ENCODE measurements around the gene YTHDF1.
"Not testable (repeated sequence)": the region's sequence is repeated elsewhere in the genome, so short reads cannot be mapped to it uniquely, and the experiment has no call there.

Gene YTHDF1

DNA sequence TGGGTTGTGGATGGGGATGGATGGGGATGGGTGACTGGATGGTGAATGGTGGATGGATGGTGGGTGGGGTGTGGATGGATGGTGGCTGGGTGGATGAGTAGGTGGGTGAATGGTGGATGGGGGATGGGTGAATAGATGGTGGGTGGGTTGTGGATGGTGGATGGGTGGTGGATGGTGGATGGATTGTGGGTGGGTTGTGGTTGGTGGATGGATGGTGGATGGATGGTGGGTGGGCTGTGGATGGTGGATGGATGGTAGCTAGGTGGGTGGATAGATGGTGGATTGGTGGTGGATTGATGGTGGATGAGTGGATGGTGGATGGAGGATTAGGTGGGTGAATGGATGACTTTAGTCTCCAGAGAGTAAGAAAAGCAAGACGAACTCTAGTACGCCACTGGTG, 57.6 kb downstream of the YTHDF1 start:
- TF ChIP-seq, protein P1, sequence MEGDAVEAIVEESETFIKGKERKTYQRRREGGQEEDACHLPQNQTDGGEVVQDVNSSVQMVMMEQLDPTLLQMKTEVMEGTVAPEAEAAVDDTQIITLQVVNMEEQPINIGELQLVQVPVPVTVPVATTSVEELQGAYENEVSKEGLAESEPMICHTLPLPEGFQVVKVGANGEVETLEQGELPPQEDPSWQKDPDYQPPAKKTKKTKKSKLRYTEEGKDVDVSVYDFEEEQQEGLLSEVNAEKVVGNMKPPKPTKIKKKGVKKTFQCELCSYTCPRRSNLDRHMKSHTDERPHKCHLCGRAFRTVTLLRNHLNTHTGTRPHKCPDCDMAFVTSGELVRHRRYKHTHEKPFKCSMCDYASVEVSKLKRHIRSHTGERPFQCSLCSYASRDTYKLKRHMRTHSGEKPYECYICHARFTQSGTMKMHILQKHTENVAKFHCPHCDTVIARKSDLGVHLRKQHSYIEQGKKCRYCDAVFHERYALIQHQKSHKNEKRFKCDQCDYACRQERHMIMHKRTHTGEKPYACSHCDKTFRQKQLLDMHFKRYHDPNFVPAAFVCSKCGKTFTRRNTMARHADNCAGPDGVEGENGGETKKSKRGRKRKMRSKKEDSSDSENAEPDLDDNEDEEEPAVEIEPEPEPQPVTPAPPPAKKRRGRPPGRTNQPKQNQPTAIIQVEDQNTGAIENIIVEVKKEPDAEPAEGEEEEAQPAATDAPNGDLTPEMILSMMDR (IDR thresholded peaks at IDR 0.05; ENCODE audit: low read depth, low read length), result no peak
- H3K4me3 ChIP-seq (ENCODE audit: low read depth, low read length), result no peak overlapping the region

DNA sequence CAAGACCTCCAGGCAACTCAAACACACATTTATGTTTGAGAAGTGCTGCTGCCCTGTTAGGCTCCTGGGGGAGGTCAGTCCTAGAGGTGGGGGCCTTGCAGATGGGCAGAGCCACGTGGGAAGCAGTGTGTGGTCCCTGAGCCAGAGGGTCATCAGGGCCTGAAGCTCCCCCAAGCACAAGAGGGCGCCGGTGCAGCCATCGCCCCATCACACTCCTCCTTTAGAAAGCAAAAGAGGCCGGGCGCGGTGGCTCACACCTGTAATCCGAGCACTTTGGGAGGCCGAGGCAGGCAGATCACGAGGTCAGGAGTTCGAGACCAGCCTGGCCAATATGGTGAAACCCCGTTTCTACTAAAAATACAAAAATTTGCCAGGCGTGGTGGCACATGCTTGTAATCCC, 58.5 kb downstream of the YTHDF1 start:
- not testable (repeated sequence) for H3K4me3 ChIP-seq (ENCODE audit: low read depth, low read length)

DNA sequence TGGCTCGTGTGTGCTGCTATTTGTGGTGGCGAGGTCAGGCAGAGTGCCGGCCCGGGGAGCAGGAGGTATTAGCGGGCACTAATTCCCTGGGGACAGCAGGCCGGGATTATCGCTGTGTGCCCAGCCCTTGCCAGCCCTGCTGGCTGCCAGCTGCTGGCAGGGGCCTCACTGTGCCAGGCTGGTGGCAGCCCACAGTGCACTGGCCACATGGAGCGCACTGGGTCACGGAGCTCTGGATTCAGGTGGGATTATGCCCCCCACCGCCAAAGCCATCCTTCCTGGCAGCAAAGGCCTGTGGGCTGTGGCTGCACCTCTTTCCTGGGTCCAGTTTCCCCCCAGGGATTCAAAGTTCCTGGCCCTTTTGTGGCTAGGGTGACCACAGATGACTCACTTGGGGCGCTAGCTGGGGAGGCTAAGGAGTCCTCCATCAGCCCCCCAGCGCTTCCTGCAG, 59.7 kb downstream of the YTHDF1 start:
- TF ChIP-seq, protein P1 (IDR thresholded peaks at IDR 0.05; ENCODE audit: low read depth, low read length), result no peak
- no peak overlapping the region for H3K4me3 ChIP-seq (ENCODE audit: low read depth, low read length)

DNA sequence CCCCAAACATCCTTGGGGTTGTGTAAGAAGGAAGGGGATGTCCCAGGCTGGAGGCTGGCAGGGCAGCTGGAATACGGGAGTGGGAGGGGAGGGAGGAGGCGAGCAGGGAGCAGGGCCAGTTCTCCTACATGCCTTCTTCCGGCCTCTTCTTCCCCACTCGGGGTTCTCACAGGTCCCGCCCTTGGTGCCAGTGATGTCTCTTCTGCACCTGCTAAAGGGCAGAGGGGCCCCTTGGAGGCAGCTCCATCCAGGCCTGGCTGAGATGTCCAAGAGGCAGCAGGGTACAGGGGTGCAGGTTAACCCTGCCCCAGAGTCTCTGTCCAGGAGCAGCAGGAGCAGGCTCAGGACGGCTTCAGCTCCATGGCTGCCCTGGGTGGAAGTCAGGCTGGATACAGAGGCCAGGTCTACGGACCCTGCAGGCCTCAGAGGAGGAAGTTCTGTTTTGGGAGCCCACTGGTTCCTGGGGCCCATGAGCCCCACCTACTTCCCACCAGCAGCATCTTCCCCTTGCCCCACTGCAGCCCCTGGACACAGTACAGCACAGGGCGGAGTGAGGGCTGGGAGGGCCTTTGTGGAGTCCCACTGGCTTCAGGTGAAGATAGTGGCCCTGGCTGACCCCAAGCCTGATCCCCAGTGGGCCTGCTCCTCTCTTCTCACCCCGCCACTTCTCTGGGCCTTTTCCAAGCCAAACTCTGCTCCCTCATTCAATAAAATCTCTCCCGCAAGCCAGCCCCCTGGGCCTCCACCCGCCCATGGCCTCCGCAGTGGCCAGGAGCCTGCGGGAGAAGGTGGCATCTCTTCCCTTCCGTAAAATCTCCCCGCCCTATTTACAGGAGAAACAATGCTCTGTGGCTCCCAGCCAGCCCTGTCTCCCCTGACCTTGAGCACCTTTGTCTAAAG, 60.4 kb downstream of the YTHDF1 start:
- TF ChIP-seq, protein P1 (IDR thresholded peaks at IDR 0.05; ENCODE audit: low read depth, low read length), result no peak

DNA sequence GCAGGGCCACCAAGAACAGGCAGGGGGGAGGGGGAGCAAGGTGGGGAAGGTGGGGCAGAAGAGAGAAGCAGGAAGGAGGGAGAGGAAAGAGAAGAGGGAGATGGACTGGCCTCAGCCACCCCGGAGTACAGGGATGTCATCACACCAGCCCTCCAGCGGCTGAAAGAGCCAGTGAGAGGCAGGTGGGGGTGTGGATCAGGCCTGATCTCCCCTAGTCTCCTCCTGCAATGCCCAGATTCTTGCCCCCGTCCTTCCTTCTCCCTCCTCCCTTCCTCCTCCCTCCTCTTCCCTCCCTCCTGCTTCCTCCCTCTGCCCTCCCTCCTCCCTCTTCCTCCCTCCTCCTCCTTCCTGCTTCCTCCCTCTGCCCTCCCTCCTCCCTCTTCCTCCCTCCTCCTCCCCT, 61.5 kb downstream of the YTHDF1 start:
- H3K4me3 ChIP-seq (ENCODE audit: low read depth, low read length), result no peak overlapping the region
- TF ChIP-seq, protein P1 (IDR thresholded peaks at IDR 0.05; ENCODE audit: low read depth, low read length), result no peak

More for the DNA sequence above, 60.4 kb downstream of the YTHDF1 start:
- H3K4me3 ChIP-seq (ENCODE audit: low read depth, low read length), result no peak overlapping the region

DNA sequence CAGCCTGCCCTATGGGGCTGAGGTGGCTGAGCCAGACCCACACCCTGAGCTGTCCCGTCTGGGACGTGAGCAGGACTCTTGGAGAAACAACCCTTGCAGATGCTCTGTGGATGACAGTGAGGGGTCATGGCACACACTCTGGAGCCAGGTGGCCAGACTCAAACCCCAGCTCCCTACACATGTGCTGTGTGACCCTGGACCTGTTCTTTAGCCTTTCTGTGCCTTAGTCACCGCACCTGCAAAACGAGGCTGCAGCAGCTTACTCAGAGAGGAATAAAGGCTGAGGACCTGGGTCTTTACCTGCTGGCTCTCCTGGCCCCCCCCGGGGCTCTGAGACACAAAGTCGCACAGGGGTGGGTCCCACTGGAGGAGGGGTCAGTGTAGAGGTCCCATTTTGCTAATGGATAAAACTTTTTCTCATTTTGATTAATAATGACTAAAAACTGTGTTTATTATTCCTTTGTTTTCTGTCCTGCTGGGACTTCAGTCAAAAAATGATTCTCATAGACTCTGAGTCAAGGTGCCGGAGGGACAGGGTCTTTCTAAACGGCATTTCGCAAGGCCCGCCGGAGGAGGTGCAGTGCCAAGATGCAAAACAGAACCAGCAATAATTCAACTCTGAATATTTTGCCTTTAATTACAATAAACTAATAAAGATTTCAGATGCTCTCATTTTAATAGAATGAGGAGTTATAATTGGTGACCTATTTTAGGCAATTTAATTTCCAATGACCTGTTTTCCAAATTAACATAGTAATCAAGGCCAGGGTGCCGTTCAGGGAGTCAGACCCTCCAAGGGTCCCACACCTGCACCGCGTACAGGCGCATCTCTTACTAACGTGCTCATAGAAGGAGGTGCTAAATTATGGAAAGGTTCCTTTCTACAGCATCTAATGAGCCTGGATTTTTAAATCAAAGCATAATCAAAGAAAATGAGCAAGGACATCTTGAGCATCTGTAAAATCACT, 62.4 kb downstream of the YTHDF1 start:
- no peak overlapping the region for H3K4me3 ChIP-seq (ENCODE audit: low read depth, low read length)
- TF ChIP-seq, protein P1 (IDR thresholded peaks at IDR 0.05; ENCODE audit: low read depth, low read length), result no peak

DNA sequence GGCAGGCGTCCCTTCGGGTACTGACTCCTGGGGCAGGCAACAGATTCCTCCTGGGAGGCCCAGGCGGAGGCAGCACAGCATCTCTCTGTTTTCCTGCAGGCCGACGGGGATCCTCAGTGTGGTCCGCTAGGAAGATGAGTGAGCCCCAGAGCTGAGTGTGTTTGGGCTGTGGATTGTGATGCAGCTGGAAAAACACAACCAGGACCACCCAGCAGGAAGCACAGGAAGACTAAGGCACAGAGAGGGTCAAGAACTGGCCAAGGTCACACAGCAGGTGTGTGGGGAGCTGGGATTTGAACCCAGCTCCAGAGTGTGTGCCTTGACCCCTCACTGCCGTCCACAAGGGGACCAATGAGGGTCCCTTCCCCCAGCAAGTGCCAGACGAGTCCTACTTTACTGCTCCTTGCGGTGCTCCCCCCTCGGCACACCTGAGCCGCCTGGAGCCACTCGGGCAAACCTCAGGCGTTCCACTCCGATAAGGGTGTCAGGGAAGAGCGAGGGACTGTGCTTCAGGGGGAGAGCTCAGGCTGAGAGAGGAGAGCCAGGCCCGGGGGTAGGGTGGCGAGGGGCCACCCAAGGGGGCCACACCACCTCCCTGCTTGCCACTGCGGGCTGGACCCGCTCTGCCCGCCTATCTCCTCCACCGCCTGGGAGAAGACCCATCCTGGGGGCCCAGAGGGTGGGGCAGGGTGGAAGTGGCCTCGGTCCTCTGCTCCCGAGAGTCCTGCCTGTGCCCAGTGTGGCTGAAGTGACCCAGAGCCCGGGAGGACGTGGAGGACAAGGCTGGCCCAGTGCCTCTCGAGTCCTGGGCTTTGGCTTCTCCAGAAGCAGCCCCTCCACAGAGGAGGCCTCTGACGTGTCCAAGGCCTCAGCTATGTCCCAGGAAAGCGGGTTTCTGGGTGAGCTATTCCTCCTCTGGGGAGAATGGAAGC, 63.3 kb downstream of the YTHDF1 start:
- TF ChIP-seq, protein P1 (IDR thresholded peaks at IDR 0.05; ENCODE audit: low read depth, low read length), result no peak
- H3K4me3 ChIP-seq (ENCODE audit: low read depth, low read length), result no peak overlapping the region
